ENCODE results near the gene CD84.

DNA sequence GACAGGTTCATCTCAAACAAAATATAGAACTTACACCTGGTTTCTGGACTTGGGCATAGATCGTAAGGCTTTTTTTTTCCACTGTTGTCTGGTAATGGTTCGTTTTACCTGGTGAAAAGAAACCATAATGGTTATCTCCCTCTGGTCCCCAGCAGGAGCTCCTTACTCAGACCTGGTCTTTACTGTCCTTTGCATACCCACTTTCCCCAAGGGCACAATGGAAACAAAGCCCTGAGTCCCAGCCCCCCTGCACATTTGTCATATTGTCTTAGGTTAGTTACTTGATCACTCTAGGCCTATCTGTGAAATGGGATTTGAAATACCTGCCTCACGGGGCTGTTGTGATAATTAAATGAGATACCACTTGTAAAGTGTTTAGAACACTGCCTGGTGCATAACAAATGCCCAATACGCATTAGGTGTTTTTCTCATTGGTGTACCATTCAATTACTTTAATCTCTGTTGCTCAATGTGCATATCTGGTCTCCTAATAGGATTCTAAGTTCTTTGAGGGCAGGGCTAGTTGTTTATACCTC, 40.5 kb upstream of the CD84 start:
- TF ChIP-seq, protein P1, sequence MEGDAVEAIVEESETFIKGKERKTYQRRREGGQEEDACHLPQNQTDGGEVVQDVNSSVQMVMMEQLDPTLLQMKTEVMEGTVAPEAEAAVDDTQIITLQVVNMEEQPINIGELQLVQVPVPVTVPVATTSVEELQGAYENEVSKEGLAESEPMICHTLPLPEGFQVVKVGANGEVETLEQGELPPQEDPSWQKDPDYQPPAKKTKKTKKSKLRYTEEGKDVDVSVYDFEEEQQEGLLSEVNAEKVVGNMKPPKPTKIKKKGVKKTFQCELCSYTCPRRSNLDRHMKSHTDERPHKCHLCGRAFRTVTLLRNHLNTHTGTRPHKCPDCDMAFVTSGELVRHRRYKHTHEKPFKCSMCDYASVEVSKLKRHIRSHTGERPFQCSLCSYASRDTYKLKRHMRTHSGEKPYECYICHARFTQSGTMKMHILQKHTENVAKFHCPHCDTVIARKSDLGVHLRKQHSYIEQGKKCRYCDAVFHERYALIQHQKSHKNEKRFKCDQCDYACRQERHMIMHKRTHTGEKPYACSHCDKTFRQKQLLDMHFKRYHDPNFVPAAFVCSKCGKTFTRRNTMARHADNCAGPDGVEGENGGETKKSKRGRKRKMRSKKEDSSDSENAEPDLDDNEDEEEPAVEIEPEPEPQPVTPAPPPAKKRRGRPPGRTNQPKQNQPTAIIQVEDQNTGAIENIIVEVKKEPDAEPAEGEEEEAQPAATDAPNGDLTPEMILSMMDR (IDR thresholded peaks at IDR 0.05; ENCODE audit: insufficient read depth, low read length, poor library complexity, severe bottlenecking), result no peak
- no peak for TF ChIP-seq EZH2phosphoT487 (conservative IDR thresholded peaks at IDR 0.05; ENCODE audit: low read length)
